Karpas-422 (cell line): Measurements from ENCODE around the gene RPL38. TPM values are rescaled to one million over a fixed set of nuclear protein-coding genes. Genes with fewer than 3 reads are reported as not detected.

Experiments used
- total RNA-seq: library from RNA; depleted of rRNA; stranded (reverse); fragments of >200 nt; shearing (Covaris generic); gene quantifications from 2 replicates; pipeline ENCODE4 v1.2.3, GENCODE V29; 2014; ENCODE audit warnings: low replicate concordance; rRNA removed

RPL38 gene
- total RNA-seq, 1 experiment from 2014 or later, result 3,682 TPM

Other genes with a start within 250 kb of the RPL38 start
- 1.1 TPM in 1 of 2 replicates, not detected in the other for gene TTYH2, start 9.9 kb downstream of the RPL38 start, total RNA-seq
- not detected in 2 replicates for gene DNAI2, start 70.6 kb downstream of the RPL38 start, total RNA-seq
- gene KIF19, start 122.5 kb downstream of the RPL38 start, total RNA-seq, result not detected in 2 replicates
- not detected in 2 replicates for gene BTBD17, start 158.2 kb downstream of the RPL38 start, total RNA-seq
- gene GPR142, start 163.8 kb downstream of the RPL38 start, total RNA-seq, result not detected in 2 replicates
- not detected in 2 replicates for gene GPRC5C, start 228.4 kb downstream of the RPL38 start, total RNA-seq